Left cardiac atrium (tissue), 4 donors: ENCODE measurements around the gene CWC25. TPM values are rescaled to one million over a fixed set of nuclear protein-coding genes. Genes with fewer than 3 reads are reported as not detected.

Experiments
- ATAC-seq, 2 donors: fragments of 200-7000 bp; cut with Tn5 transposase; one replicate each; pipeline ENCODE4 v1.9.1; 2020; ENCODE audit warnings: mild to moderate bottlenecking in 2 of 2, moderate library complexity in 2 of 2
- DNase-seq: peaks from one replicate; pipeline ENCODE4 v3.0.0-alpha.2; 2020
- intact Hi-C, 2 donors: fragments of 100-400 bp; cut with DNase I; formaldehyde crosslinking; loops; one replicate each; pipeline versions ENCODE4 v1.14.1 to v1.15.1; 2022 to 2023
- long read RNA-seq: library from polyadenylated mRNA; unstranded; transcript quantifications from one replicate; pipeline ENCODE4 v2.0.0, GENCODE V29; 2021
- total RNA-seq, 2 donors: library from RNA; stranded (reverse); fragmentation: NEBNext Ultra II Directional; extraction: Animal tissue kit (Norgen Biotek cat#: 25700); gene quantifications; one replicate each; pipeline ENCODE4 v1.2.1, GENCODE V29; 2021
- donor health status: DM: no; HTN: yes; CAD: no.
- donor health status: DM: no; HTN: yes; CAD: no; lungs with severe emphysema.
- donor health status: DM: yes; HTN: yes; CAD: no.
- donor health status: Dilated cardiomyopathy.

Gene CWC25
- total RNA-seq: 10 to 100 TPM in 1 of 2 donors, 1 to 10 TPM in 1; 8.5 to 12.1 TPM
- long read RNA-seq, partial matches to known transcripts: 0 of 4 reads
- long read RNA-seq, other reads (novel, unspliced or antisense): 1 of 4 reads

DNA sequence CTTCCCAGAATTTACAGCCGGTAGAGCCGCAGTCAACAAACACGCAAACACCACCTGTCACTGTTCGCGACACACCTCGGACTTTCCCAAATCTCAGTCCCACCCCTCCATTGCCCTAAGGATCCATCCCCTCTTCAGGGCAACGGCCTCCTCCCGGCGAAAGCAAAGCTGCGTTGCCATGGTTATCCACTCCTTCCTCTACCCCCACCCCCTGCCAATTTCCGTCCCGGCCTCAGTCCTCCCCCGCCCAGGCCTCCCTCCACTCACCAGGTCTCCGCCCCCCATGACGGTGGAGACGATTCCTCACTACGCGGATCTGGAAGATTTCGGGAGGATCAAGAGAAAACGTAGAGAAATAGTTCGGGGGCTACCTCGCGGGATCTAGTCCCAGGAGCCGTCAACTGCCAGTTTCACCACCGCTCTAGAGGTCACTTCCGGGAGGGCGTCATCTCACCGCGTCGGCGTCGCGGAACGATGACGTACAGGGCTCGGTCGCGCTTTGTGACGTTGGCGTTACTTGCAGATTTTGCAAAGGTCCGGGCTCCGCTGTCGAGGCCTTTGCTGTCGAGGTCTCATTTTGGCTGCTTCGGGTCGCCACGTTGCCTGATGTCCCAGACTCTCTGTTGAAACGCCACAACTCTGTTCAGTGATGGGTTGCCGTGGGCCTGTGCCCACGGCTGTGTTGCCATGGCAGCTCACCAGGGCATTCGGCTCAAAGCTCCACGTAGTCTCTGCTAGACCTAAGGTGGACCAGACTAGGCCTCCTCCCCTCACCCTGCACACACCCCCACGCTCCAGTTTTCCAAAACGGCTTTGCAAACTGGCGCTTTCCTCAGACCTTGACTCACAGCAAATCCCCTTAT is at the start of gene CWC25:
TSS of gene CWC25 (minus strand) at position 423 of the 863 bp plus-strand sequence. CDS start at position 285, 138 bp downstream.
- peak; percentile 95 for ATAC-seq
- intact Hi-C loops: loop anchor here in 1 of 2 donors (1.0 kb wide), 1 partner anchor 28 kb away; the partner anchor contains the start of gene RPL23

DNA sequence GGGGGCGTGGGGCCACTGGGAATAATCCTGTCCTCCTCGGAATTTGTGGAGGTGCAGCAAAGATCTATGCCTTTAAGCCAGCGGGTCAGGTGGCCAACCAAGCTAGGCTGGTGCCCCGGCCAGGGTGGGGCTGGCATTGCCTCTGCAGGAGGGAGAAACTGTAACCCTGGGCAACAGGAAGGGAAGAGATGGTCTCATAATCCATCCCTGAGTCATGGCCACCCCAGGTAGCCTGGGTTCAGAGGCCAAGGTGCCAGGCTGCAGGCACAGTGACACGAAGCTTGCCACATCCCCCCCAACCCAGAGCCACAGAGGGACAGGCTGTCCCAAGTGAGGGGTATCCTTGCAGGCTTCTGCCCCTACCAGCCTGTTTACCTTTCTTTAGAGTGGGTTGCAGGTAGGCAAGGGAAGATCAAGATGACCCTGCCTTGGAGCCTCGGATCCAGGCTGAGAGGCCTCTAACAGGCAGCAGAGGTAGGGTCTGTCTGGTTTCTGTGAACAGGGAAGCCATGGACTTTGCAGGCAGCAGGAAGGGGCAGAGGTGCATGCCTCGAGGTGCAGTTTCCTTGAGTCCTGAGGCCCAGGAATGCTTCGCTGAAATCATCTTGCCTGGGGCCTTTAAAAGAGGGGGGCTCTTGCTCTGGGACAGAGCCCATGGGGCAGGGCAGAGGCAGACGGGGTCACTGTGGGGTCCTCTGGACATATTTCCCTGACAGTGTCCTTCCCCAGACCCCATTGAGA is 48.7 kb upstream of the CWC25 start:
- intact Hi-C loops: loop anchor here in 1 of 2 donors (5.0 kb wide), 1 partner anchor 33 kb away; no protein-coding TSS in a partner anchor
- DNase-seq (no peak), ATAC-seq (no peak)

More for the DNA sequence above, at the start of gene CWC25:
- peak; percentile 91 for DNase-seq

DNA sequence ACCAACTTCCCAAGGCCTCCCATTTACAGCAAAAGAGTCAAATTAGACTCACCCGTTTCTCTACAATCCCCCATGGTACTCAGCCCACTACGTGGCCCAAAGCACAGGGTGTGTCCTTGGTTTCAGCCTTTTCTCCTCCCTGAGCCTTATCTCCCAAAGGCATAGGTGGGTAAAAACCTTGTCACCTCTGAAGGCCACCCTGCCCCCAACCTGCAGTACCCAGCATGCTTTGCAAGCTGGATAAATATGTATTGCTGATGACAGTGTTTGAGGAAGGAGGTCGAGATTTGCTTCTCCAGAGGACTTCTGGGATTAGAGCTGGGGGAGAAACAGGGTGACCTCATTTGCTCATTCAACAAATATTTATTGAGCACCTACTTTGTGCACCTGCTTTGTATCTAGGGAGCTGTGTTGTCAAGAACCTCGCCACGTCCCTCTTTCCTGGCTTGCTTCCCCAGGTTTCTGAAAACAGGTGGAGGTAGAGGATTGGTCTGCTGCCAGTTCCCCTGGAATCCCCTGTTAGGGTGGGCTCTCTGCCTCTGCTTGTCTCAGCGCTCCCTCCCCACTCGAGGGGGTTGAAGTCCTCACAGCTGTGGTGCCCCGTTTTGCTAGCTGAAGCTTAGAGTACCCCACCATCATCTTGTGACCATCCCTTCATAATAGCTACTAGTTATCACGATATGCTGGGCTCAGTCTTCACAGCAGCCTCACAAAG is 47.7 kb upstream of the CWC25 start:
- ATAC-seq (no peak), DNase-seq (no peak)
- intact Hi-C loops: loop anchor here in 1 of 2 donors (5.0 kb wide), 1 partner anchor 34 kb away; no protein-coding TSS in a partner anchor

DNA sequence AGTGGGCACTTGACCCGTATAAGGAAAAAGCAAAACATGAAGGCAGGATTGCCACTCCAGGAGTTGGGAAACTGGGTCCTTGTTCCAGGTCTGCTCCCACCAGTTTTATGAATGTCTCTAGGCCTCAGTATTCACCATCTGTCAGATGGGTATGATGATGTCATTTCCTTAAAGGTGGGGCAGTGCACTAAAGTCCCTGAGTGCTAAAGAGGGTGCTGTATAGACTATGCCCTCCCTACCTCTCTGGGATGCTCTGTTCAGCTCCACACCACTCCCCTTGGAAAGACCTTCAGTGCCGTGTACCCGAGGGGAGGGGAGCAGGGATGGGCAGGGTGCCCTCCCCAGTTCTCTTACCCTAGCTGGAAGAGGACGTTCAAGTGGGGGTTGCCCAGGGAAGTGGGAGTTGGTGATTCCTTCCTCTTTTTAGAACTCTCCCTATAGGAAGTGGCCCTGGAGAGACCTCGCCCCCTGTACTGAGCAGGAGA is 46.9 kb upstream of the CWC25 start:
- no peak for DNase-seq
- intact Hi-C loops: loop anchor here in 1 of 2 donors (5.0 kb wide), 1 partner anchor 35 kb away; no protein-coding TSS in a partner anchor
- ATAC-seq: no peak

DNA sequence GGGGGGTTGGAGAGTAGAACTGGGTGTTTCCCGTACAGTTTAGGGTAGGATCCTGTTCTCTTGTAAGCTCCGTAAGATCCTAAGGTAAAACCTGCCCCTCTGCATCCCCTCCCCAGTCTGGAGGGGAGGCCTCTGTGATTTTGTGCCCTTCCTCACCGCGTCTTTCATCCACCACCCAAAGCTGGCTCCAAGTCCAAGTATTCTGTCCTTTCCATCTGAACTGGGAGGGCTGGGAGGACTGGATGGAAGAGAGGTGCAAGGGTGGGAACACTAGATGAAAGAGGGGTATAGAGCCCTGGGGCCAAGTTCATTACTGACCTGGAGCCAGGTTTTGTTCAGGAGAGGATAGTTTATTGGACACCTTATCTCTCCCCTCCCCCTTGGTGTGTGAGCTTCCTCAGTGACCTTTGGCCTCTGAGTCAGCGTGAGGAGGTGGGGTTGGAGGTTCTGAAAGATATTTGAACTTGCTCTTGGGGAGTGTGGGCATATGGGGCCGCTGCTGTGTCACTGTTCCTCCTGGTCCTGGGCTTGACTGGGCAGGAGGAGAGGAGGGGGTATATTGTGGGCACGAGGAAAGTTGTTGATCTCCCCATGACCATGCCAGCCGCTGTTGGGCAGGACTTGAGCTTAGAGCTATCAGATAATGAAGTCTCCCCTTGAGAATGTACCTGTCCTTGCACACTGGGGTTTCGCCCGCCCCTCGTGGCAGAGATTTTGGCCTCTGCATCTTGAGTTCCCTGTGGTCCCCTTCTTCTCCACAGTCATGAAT is 46.3 kb upstream of the CWC25 start:
- peak; percentile 77 for DNase-seq
- intact Hi-C loops: loop anchor here in 1 of 2 donors (5.0 kb wide), 1 partner anchor 36 kb away; no protein-coding TSS in a partner anchor
- peak in 1 of 2 donors; percentile 20 for ATAC-seq

DNA sequence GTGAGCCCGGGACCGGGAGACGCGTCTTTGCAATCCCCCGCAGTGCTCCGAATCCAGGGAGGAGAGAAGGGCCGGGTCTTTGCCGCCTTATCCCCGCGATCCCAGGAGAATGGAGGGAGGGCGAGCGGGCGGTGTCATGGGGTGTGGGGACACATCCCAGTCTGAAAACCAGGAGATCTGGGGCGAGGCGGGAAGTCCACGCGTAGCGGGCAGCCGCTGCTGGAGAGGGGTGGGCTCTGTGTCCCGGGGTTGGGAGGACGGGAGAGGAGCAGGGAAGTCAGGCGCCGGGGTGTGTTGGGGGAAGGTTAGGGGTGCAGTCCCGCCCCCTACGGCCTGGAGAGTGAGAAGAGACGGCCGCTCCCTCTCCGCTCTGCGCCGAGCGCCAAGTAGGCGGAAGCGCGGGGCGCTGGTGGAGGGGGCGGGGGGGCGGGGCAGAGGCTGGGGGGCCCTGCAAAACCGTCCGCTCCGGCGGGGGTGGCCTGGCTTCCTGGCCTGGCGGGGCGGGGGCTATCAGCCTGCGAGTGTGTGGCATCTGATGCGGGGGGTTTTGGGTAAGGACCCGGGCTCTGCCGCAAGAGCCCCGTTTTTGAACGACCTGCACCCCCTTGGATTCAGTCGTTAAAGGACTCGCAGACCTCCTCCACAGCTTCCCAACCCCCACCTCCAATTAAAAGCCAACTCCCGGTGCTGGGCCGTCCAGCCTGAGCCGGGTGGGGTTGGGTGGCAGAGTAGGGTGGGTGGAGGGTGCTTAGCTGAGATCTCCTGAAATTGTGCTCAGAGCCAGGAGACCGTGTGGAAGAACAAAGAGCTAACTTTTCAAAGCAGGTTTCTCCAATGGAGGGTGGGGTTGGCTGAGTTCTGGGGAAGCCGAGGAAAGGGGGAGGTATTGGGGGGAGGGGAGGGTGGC is 45.4 kb upstream of the CWC25 start:
- ATAC-seq: peak; percentile 65 to 67
- intact Hi-C loops: loop anchor here in 1 of 2 donors (5.0 kb wide), 1 partner anchor 37 kb away; no protein-coding TSS in a partner anchor
- peak; percentile 80 for DNase-seq

DNA sequence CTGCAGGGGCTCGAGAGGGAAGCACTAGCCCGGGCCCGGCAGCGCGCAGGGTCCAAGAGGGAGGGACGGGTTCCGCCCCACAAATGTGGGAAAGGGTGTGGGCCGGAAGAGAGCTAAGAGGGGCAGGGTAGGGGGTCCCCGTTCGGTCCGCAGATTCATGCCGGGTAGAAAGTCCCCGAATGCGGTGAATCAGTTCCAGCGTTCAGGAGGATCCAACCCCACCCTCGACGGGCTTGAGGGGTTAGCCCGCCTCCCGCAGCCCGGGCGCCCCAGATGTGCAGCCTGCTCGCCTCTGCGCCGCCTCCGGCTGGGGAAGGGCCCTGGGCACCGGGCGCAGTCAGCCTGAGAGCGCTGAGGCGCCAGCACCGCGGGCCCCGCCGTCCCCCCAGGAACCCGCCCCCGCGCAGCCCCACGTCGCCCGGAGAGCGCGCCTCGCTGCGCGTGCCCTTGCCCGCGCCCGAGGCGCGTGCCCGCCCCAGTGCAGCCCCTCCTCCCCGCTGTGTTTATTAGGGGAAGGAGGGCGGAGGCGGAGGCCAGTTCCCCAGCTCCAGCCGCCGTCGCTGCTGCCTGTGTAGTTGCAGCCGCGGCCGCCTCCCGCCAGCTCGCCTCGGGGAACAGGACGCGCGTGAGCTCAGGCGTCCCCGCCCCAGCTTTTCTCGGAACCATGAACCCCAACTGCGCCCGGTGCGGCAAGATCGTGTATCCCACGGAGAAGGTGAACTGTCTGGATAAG is 44.6 kb upstream of the CWC25 start, which contains the start of gene LASP1:
TSS of gene LASP1 (plus strand) at position 533 of the 733 bp plus-strand sequence. CDS start at position 665, 132 bp downstream.
- ATAC-seq: peak; percentile 88 to 89
- peak; percentile 90 for DNase-seq
- intact Hi-C loops: loop anchor here (5.0 to 10.0 kb wide), 4 partner anchors 38 to 285 kb away; partner anchors contain the start of gene PLXDC1 (in 1 of the 2)

DNA sequence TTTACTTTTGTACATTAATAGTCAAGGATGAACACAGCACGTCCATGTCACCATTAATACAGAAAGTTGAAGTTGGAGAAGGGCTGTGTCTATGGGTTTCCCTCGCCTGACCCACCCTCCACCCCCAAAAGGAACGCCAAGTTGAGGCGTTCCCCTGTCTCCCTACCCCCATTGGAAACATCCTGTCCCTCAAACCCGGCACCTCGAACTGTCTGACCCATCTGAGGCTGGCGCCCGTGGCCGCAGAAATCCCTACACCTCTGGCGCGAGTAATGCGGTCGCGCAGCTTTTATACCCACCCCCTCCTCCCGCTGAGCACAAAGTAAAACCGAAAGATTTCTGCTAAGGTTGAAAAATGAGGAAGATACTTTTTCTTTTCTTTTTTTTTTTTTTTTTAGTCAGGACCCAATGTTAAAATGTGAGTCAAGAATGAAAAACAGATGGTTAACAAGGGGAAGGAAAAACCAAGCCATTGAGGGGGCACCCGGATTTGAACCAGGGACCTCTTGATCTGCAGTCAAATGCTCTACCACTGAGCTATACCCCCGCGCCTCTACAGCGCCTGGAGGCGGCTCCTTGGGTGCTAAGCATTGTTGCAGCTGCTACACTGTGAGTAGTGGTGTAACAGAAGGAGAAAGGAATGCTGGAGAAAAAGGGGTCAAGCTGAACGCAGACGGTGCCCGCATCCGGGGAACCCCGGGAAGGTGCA is 43.9 kb upstream of the CWC25 start:
- DNase-seq: peak; percentile 86
- intact Hi-C loops: loop anchor here (5.0 to 10.0 kb wide), 4 partner anchors 38 to 286 kb away; partner anchors contain the start of gene PLXDC1 (in 1 of the 2)
- peak; percentile 77 to 79 for ATAC-seq

DNA sequence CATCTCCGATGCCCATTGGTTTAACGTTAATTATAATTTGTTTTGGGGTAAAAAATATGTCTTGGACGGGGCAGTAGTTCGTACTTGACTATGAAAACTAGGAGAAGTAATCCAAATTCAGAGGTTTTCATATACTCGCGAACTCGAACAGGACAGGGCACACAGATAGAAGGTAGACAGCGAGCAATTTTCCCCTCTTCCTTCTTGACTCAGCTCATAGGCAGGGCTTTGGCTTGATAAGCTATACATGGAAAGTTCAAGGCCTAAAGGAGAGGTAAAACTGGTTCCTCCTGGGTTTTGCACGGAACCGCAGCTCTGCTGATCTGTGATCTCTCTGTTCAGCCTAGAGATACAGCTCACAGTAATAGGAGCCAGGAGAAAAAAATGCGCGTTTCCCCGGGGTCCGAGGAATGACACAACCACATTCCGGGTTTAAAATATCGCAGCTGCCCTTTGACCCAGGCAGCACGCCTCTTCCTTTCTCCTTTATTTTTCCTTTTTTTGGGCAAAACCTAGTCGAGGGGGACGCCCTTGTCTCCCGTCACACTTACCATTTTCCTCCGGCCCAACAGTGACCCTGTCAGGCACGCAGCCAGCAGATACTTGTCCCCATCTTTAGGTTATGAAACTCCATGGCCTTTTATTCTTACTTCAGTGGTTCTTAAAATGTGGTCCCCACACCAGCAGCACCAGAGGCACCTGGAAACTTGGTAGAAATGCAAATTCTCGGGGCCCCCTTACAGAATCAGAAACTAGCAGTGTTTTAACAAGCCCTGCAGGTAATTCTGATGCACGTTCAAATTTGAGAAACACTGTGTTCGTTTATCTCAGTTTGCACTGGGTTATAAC is 43.1 kb upstream of the CWC25 start:
- intact Hi-C loops: loop anchor here (5.0 to 10.0 kb wide), 4 partner anchors 39 to 287 kb away; partner anchors contain the start of gene PLXDC1 (in 1 of the 2)
- ATAC-seq (no peak), DNase-seq (peak; percentile 72)

DNA sequence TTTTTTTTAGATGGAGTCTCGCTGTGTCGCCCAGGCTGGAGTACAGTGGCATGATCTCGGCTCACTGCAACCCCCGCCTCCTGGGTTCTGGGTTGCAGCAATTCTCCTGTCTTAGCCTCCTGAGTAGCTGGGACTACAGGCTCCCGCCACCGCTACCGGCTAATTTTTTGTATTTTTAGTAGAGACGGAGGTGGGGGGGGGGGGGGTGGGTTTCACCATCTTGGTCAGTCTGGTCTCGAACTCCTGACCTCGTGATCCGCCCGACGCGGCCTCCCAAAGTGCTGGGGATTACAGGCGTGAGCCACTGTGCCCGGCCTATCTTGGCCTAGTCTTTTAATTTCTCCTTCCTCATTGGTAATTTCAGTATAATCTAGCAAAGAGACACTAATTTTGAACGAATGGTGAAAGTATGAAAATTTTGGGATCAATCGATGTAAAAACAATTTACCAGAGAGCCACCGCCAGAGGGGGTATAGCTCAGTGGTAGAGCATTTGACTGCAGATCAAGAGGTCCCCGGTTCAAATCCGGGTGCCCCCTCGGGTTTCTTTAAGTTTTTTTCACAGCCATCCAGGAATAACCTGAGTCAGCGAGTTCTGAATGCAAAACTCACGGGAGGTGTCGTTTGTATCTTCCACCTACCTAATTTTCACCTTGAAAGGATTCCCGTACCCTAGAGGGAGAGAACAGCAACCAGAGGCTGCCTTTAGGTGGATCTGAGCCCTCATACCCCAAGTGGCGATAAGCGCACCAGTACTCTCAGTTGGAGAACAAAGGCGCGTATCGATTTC is 42.3 kb upstream of the CWC25 start:
- peak; percentile 72 for DNase-seq
- intact Hi-C loops: loop anchor here (5.0 to 10.0 kb wide), 4 partner anchors 40 to 287 kb away; partner anchors contain the start of gene PLXDC1 (in 1 of the 2)

DNA sequence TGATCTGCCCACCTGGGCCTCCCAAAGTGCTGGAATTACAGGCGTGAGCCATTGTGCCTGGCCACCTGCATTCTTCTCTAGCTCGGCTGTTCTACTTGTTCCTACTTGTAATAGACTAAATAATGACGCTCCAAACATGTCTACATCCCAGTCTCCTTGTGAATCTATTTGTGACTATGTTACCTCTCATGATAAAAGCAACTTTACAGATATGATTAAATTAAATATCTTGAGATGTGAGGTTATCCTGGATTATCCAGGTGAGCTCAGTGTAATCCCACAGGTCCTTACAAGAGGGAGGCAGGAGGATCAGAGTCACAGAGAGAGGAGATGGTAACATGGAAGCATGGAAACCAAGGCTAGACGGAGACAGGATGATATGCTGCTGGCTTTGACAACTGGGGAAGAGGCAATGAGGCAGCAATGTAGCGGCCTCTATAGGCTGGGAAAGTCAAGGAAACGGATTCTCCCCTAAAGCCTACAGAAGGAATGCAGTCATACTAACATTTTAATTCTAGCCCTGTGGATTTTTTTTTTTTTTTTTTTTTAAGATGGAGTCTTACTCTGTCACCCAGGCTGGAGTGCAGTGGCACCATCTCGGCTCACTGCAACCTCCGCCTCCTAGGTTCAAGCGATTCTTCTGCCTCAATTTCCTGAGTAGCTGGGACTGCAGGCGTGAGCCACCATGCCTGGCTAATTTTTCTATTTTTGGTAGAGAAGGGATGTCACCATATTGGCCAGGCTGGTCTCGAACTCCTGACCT is 39.7 kb upstream of the CWC25 start:
- DNase-seq (no peak), ATAC-seq (no peak)
- intact Hi-C loops: loop anchor here (5.0 to 10.0 kb wide), 4 partner anchors 42 to 290 kb away; partner anchors contain the start of gene PLXDC1 (in 1 of the 2)

More for the DNA sequence above, 42.3 kb upstream of the CWC25 start:
- ATAC-seq: no peak

DNA sequence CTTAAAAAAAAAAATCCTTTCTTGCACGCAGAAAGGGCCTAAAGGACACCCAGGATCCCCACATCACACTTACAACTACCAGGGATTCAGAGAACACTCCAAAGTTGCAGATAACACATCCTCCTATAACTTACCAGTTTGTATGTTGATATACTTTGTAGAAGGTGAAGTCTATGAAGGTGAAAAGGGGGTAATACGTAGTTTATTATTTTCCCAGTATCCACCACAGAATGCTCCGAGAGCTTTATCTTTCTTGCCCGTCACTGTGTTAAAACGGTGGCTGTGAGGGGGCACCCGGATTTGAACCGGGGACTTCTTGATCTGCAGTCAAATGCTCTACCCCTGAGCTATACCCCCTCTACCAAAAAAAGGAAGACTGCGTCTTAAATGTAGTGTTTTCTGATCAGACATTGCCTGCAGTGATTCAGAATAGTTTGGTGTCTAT is 36.3 kb upstream of the CWC25 start:
- ATAC-seq (peak in 1 of 2 donors; percentile 67), DNase-seq (no peak)
- intact Hi-C loops: loop anchor here (10.0 kb wide), 2 partner anchors 283 to 293 kb away; partner anchors contain the start of gene PLXDC1 (in 1 of the 2)
